Endothelial cell of umbilical vein (primary cell): ENCODE measurements around the gene DNAJB12. TPM values are rescaled to one million over a fixed set of nuclear protein-coding genes. Genes with fewer than 3 reads are reported as not detected.

Source experiments
- BruUV-seq: library from RNA; stranded (reverse); fragments of 400-500 nt; replicated peaks from 2 replicates; lab custom pipeline; 2021; lab: Mats Ljungman, UMichigan
- CTCF ChIA-PET: fragments of 300-600, 350-600 bp; sonication (Branson Sonifier 250); formaldehyde crosslinking; loops from one replicate; lab custom pipeline; 2021; ENCODE audit warnings: antibody characterized with exemption, inconsistent platforms; lab: Charles Lee
- POLR2A ChIA-PET: fragments of 300-600, 350-600 bp; sonication (Branson Sonifier 250); formaldehyde crosslinking; loops from one replicate; lab custom pipeline; 2021; ENCODE audit warnings: antibody characterized with exemption, inconsistent platforms; lab: Charles Lee
- DNase-seq: peaks from one replicate; pipeline ENCODE4 v3.0.0-alpha.2; 2011; ENCODE audit warnings: low read depth, low spot score
- FAIRE-seq: peaks from 2 replicates; lab custom pipeline; 2011; peaks lifted over from hg19 to GRCh38; lab: Jason Lieb, UNC
- H2AFZ ChIP-seq: 2 replicates; pipeline ENCODE4 v1.6.0; 2012; ENCODE audit warnings: low read depth, low read length, control low read depth, inconsistent platforms
- H3K27ac ChIP-seq: 2 replicates; pipeline ENCODE4 v1.5.1; 2011; ENCODE audit warnings: low read depth, mild to moderate bottlenecking, control low read depth, low read length, moderate library complexity; ENCODE audit not compliant: insufficient read depth
- H3K27me3 ChIP-seq, 2 experiments: 2 replicates each; pipeline versions ENCODE4 v1.6.0 to v1.6.1; 2011; ENCODE audit warnings: low read length in 2 of 2, mixed read lengths in 1 of 2; ENCODE audit not compliant: control insufficient read depth in 2 of 2, insufficient read depth in 2 of 2
- H3K36me3 ChIP-seq, 2 experiments: 2 replicates in 1 of 2; 3 replicates in 1 of 2; pipeline ENCODE4 v1.5.1; 2011; ENCODE audit warnings: low read length in 2 of 2, mild to moderate bottlenecking in 1 of 2, moderate library complexity in 1 of 2; ENCODE audit not compliant: control insufficient read depth in 2 of 2, insufficient read depth in 2 of 2; ENCODE audit errors: extremely low read depth in 1 of 2
- H3K4me1 ChIP-seq: 3 replicates; pipeline ENCODE4 v1.5.1; 2011; ENCODE audit warnings: mild to moderate bottlenecking, low read length; ENCODE audit not compliant: control insufficient read depth, insufficient read depth; ENCODE audit errors: extremely low read depth
- H3K4me2 ChIP-seq: 2 replicates; pipeline ENCODE4 v1.6.1; 2011; ENCODE audit warnings: low read length, control low read depth, mixed read lengths; ENCODE audit not compliant: insufficient read depth
- H3K4me3 ChIP-seq, 3 experiments: fragments of 200-600 bp in 1 of 3; sonication (generic), shearing (Covaris generic) in 1 of 3; replicated peaks in 1 of 3; 2 replicates each; pipeline ENCODE4 v1.5.1; 2011 to 2016; ENCODE audit warnings: control low read depth in 3 of 3, low read length in 3 of 3, mild to moderate bottlenecking in 2 of 3, inconsistent platforms in 1 of 3, low read depth in 1 of 3, moderate library complexity in 1 of 3; ENCODE audit not compliant: insufficient read depth in 1 of 3
- H3K79me2 ChIP-seq: 2 replicates; pipeline ENCODE4 v1.6.0; 2012; ENCODE audit warnings: low read length, inconsistent platforms; ENCODE audit not compliant: control insufficient read depth, insufficient read depth
- H3K9ac ChIP-seq: replicated peaks from 2 replicates; pipeline ENCODE3; 2011; ENCODE audit warnings: low read length, control low read depth; ENCODE audit not compliant: insufficient read depth; ENCODE audit errors: extremely low read depth
- H3K9me1 ChIP-seq: replicated peaks from 3 replicates; pipeline ENCODE4 v1.6.0; 2011; ENCODE audit warnings: mild to moderate bottlenecking, low read length; ENCODE audit not compliant: control insufficient read depth, insufficient read depth; ENCODE audit errors: extremely low read depth
- H3K9me3 ChIP-seq: replicated peaks from 2 replicates; pipeline ENCODE4 v1.5.1; 2012; ENCODE audit warnings: low read length, inconsistent platforms; ENCODE audit not compliant: control insufficient read depth, insufficient read depth
- H4K20me1 ChIP-seq: replicated peaks from 2 replicates; pipeline ENCODE3; 2011; ENCODE audit warnings: mild to moderate bottlenecking, low read length; ENCODE audit not compliant: control insufficient read depth, insufficient read depth; ENCODE audit errors: extremely low read depth
- CTCF ChIP-seq, 2 donors: IDR thresholded peaks; 1 replicate in 1 of 2; 2 replicates in 1 of 2; pipeline ENCODE4 v1.5.1; 2011; ENCODE audit warnings: low read length in 2 of 2, mild to moderate bottlenecking in 2 of 2, moderate library complexity in 2 of 2, control low read depth in 1 of 2, inconsistent platforms in 1 of 2, low read depth in 1 of 2; ENCODE audit not compliant: insufficient read depth in 1 of 2; ENCODE audit errors: extremely low read depth in 1 of 2
- EZH2 ChIP-seq: IDR thresholded peaks from 2 replicates; pipeline ENCODE4 v1.6.1; 2012; ENCODE audit warnings: borderline replicate concordance, low read depth, mild to moderate bottlenecking, moderate library complexity, low read length, inconsistent platforms; ENCODE audit not compliant: severe bottlenecking
- dilution Hi-C: fragments of 300-500 bp; cut with MboI; formaldehyde crosslinking; loops from one replicate; pipeline ENCODE4 v1.15.0; 2019; ENCODE audit warnings: low sequenced_read_pairs; ENCODE audit not compliant: extremely low pct_ligation_motif_present
- intact Hi-C: fragments of 100-400 bp; cut with micrococcal nuclease; formaldehyde crosslinking; loops from one replicate; pipeline ENCODE4 v1.10.0; 2022
- polyA plus RNA-seq, 4 experiments: library from polyadenylated mRNA; depleted of rRNA in 3 of 4; stranded (reverse) in 3 of 4; unstranded in 1 of 4; fragments of >200 nt; gene quantifications; 2 replicates each; pipeline versions ENCODE4 v1.2.1 to v1.2.3, GENCODE V29; 2011 to 2012; ENCODE audit warnings: missing spikeins in 1 of 4
- total RNA-seq: library from RNA; stranded (reverse); gene quantifications from 2 replicates; pipeline ENCODE4 v1.2.3, GENCODE V29; 2021

Gene DNAJB12
- total and polyA plus RNA-seq, 2 donors (not counting 3 experiments of a cell fraction or from before 2014, with no cell fraction given), result 27.2 to 44.2 TPM

DNA sequence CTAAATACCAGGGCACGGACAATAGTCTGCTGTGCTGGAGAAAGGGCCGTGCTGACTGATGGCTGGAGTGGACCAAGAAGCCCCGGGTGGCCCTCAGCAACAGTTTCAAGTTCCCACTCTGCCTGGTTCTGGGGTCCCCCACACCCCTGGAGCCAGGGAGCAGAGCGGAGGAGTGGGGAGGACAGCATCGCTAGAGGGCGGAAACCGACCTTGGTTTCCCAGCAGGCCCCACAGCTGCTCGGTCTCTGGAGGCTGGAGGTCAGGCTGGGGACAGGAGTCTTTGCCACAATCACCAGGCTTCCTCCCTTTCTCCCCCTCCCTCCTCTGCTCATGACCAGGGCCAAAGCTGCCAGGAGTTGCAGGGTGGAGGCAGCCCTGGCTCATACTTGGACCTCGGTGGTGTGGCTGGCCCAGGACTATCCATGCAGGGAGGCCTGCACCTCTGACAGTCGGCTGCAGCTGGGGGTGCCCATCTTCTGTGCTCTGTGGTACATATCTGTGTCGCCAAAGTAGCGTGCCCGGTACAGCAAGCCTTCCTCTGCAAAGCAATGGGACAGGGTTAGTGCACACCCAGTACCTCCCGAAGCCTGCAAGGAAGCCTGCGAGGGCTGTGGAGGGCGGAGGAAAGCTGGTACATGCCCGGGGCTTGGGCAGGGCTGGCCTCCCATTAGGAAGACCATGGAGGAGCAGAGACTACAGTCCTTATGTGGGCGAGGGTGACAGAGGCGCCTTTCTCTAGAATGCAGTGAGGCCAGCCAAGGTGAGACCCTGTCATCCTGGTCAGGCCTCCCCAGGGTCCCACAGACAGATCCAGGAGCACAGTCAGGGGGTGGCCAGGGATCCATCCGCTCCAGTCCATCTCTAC is 19.1 kb downstream of the DNAJB12 start:
- POLR2A ChIA-PET, result interaction anchor here (1.0 to 3.1 kb wide), 2 partner anchors 38 to 61 kb away, joined by 3 to 30 read pairs; partner anchors contain the start of gene DDIT4
- Histone ChIP-seq H3K4me1 (peaks cover 59% of the 10 kb centered on the region), H3K36me3 (peaks cover 1 to 14% of the 10 kb centered on the region in 2 experiments)

More for the DNA sequence above, 19.1 kb downstream of the DNAJB12 start:
- intact Hi-C loops (loop anchor here (1.0 to 5.0 kb wide), 4 partner anchors 16 to 163 kb away; partner anchors contain the start of gene DDIT4), dilution Hi-C loops (no loop called here)
- Histone ChIP-seq H3K9ac (peak overlapping the region; percentile 83), H3K4me3 (no peak overlapping the region), H3K79me2 (no peaks in the 10 kb centered on the region), H3K9me3 (no peaks in the 10 kb centered on the region), H3K9me1 (no peaks in the 10 kb centered on the region), H2AFZ (no peak overlapping the region), H3K27ac (peak overlapping the region; percentile 97), H4K20me1 (no peaks in the 10 kb centered on the region), H3K4me2 (no peak overlapping the region), H3K27me3 (no peaks in the 10 kb centered on the region)
- TF ChIP-seq CTCF (IDR thresholded peaks at IDR 0.05; ENCODE audit: extremely low read depth in 1 of 2, insufficient read depth in 1 of 2, low read depth in 1 of 2, low read length in 2 of 2) (peak in 1 of 2 donors; percentile 5), EZH2 (no peak)
- CTCF ChIA-PET, result interaction anchor here (0.8 to 12.3 kb wide), 10 partner anchors 10 to 439 kb away, joined by 3 to 214 read pairs (median 4); partner anchors contain the start of gene DDIT4
- FAIRE-seq (peak; percentile 79), DNase-seq (peak; percentile 59)
- BruUV-seq, result no TSS peak
